22Rv1 (cell line): Measurements from ENCODE around the gene DDT.

Experiments used
- CTCF ChIP-seq: fragments of 450-650 bp; IDR thresholded peaks from 2 replicates; pipeline ENCODE4 v1.5.1; 2017; ENCODE audit warnings: mild to moderate bottlenecking
- ZFX ChIP-seq: fragments of 450-650 bp; IDR thresholded peaks from 2 replicates; pipeline ENCODE4 v1.6.1; 2017; ENCODE audit warnings: antibody characterized with exemption, borderline replicate concordance

- no peak for TF ChIP-seq CTCF
- no peak for TF ChIP-seq ZFX
Observed at GRCh38 chr22:24008381-24009226, 34.4 kb upstream of the DDT start.
